ACHN (cell line): ENCODE data around the gene MOB3A.
"Not testable (repeated sequence)": the region's sequence is repeated elsewhere in the genome, so short reads cannot be mapped to it uniquely, and the experiment has no call there.

ENCODE experiments used
- DNase-seq: peaks from one replicate; pipeline ENCODE4 v3.0.0-alpha.2; 2015
- in situ Hi-C: cut with HindIII; loops from 2 replicates; pipeline ENCODE4 v1.10.0; 2017; ENCODE audit warnings: low sequenced_read_pairs, low pct_ligation_motif_present, low pct_unique_long_range_greater_than_20kb

The MOB3A gene

GRCh38 chr19:2087621-2088100, 8.5 kb downstream of the MOB3A start:
- in situ Hi-C loops, result no loop called here
- DNase-seq, result no peak

- DNase-seq, in situ Hi-C loops: not testable (repeated sequence)
These were observed 9.2 kb downstream of the MOB3A start for GRCh38 chr19:2086695-2087620.

GRCh38 chr19:2084993-2085720, 11.0 kb downstream of the MOB3A start:
- in situ Hi-C loops, result no loop called here
- DNase-seq, result no peak

GRCh38 chr19:2083174-2083854, 12.8 kb downstream of the MOB3A start:
- in situ Hi-C loops, result no loop called here
- DNase-seq, result no peak

GRCh38 chr19:2081873-2082810, 14.0 kb downstream of the MOB3A start:
- no peak for DNase-seq
- in situ Hi-C loops, result no loop called here

GRCh38 chr19:2080336-2080988, 15.7 kb downstream of the MOB3A start:
- in situ Hi-C loops, result no loop called here
- no peak for DNase-seq

GRCh38 chr19:2079865-2080301, 16.2 kb downstream of the MOB3A start:
- DNase-seq, result no peak
- in situ Hi-C loops, result no loop called here

GRCh38 chr19:2079076-2079864, 16.9 kb downstream of the MOB3A start:
- in situ Hi-C loops, result no loop called here
- no peak for DNase-seq

- no peak for DNase-seq
- in situ Hi-C loops, result no loop called here
These were observed 18.1 kb downstream of the MOB3A start for GRCh38 chr19:2077833-2078619.

GRCh38 chr19:2077398-2077797, 18.7 kb downstream of the MOB3A start:
- DNase-seq, result no peak
- in situ Hi-C loops, result no loop called here

- in situ Hi-C loops, result no loop called here
- DNase-seq, result no peak
These were observed 19.6 kb downstream of the MOB3A start for GRCh38 chr19:2076526-2076944.

- in situ Hi-C loops, result no loop called here
- DNase-seq, result no peak
These were observed 23.2 kb downstream of the MOB3A start for GRCh38 chr19:2072757-2073551.

- DNase-seq, result no peak
- in situ Hi-C loops, result no loop called here
These were observed 25.0 kb downstream of the MOB3A start for GRCh38 chr19:2070986-2071673.

- in situ Hi-C loops, result no loop called here
- no peak for DNase-seq
These were observed 25.7 kb downstream of the MOB3A start for GRCh38 chr19:2070436-2070827.
